ENCODE results near the gene WDR46.

WDR46 gene, protein sequence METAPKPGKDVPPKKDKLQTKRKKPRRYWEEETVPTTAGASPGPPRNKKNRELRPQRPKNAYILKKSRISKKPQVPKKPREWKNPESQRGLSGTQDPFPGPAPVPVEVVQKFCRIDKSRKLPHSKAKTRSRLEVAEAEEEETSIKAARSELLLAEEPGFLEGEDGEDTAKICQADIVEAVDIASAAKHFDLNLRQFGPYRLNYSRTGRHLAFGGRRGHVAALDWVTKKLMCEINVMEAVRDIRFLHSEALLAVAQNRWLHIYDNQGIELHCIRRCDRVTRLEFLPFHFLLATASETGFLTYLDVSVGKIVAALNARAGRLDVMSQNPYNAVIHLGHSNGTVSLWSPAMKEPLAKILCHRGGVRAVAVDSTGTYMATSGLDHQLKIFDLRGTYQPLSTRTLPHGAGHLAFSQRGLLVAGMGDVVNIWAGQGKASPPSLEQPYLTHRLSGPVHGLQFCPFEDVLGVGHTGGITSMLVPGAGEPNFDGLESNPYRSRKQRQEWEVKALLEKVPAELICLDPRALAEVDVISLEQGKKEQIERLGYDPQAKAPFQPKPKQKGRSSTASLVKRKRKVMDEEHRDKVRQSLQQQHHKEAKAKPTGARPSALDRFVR

DNA sequence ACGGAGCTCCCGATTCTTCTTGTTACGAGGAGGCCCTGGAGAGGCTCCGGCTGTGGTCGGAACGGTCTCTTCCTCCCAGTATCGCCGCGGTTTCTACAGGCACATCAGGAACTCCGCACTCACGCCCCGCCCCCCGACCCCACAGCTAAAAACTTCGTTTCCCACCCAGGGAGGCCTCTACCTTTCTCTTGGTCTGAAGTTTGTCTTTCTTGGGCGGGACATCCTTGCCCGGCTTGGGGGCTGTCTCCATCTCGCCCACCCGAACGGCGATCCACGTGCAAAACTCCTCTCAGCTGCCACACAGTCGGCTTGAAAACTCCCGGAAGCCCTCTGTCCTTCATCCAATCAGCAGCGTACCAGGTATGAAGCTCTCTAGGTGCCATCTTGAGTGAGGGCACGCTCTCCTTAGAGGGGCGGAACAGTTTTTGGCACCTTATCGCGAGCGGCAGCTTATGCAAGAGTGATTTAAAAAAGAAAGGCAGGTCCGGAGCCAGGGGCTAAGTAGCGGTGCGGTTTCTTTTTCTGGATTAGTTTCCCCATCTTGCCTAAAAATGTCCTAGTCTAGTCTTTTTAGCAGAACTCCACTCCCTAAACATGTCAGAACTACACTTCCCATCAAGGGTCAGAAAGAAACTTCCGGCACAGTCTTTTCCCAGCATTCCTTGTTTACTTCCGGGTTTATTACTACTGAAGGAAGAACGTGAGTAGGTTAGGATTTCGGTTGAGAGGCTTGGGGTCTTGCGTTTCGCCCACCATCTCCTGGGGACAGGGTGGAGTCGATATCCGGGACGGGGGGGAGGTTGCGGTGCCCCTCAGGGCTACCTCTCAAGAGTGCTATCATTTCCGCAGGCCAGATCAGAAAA is at the start of gene WDR46, which contains the start of gene PFDN6:
TSS of gene WDR46 (minus strand) at position 319 of the 863 bp plus-strand sequence. CDS start at position 250, 69 bp downstream.
TSS of gene PFDN6 (plus strand) at position 681 of the 863 bp plus-strand sequence. CDS start 256 bp downstream, outside the sequence.
- peak; percentile 65 to 89 for DNase-seq

DNA sequence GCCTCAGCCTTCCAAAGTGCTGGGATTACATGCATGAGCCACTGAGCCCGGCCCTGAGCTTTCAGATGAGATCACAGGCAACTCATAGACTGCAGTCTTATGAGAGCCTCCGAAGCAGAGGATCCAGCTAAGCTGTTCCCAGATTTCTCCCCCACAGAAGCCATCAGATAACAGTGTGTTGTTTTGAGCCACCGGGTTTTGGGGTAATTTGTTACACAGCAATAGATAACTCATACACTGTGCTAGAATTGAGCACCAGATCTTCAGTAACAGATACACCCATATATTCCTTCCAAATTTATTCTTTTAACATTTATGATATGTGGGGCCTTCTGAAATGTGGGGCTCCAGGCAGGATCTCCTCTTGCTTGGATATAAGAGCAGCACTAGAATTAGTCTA is 47.5 kb upstream of the WDR46 start:
- no peak for DNase-seq

DNA sequence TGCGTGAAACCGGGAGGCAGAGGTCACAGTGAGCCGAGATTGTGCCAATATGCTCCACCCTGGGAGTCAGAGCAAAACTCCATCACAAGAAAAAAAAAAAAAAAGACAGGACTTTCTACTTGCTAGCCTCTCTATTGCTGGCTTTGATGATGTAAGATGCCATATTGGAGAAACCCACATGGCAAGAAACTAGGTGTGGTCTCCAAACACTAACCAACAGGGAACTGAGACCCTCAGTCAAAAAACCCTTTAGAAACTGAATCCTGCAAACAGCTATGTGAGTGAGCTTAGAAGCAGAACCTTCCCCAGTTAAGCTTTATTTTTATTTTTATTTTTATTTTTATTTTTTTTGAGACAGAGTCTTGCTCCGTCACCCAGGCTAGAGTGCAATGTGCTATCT is 46.9 kb upstream of the WDR46 start:
- DNase-seq: no peak

- DNase-seq: no peak
Measured at GRCh38 chr6:33333666-33334065, 44.6 kb upstream of the WDR46 start.

DNA sequence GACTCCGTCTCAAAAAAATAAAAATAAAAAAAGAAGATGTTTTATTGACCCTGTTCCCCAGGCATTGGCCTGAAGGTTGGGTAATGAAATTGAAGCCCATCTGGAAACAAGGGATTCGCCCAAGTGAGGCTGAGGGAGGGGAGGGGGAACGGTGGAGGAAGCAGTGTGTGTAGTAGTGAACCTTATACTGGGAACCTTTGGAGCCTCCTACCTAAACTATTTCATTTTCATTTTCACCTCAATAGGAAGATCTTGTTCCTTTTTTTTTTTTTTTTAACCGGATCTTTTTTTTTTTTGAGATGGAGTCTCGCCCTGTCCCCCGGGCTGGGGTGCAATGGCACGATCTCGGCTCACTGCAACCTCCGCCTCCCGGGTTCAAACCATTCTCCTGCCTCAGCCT is 41.7 kb upstream of the WDR46 start:
- DNase-seq: no peak

- peak in 1 of 2 experiments; percentile 9 for DNase-seq
Measured at GRCh38 chr6:33329058-33329457, 40.0 kb upstream of the WDR46 start.

- DNase-seq: peak in 1 of 2 experiments; percentile 33
Measured at GRCh38 chr6:33324125-33324524, 35.1 kb upstream of the WDR46 start.

GRCh38 chr6:33323623-33323948 is 34.5 kb upstream of the WDR46 start:
- DNase-seq: peak in 1 of 2 experiments; percentile 70

DNA sequence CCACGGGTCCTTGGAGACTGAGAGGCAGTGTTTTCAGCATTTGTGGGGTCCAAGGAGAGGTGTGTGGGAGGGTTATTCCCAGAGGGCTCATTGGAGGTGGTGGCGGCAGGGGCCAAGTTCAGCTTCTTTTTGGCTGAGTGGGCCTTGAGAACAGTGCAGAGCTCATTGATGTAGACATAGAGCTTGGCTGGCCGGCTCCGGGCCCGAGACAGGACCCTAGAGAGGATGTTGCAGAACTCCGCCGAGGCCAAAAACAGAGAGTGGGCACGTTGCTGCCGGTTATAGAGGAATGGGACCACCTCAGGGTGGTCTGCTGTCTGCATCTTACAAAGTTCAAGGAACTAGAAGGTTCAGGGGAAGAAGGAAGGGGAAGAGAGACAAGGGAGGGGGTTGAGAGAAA is 32.2 kb upstream of the WDR46 start:
- DNase-seq: no peak

GRCh38 chr6:33320315-33321181 is 31.5 kb upstream of the WDR46 start:
- DNase-seq: no peak

GRCh38 chr6:33319939-33320314 is 30.9 kb upstream of the WDR46 start:
- DNase-seq: no peak

DNA sequence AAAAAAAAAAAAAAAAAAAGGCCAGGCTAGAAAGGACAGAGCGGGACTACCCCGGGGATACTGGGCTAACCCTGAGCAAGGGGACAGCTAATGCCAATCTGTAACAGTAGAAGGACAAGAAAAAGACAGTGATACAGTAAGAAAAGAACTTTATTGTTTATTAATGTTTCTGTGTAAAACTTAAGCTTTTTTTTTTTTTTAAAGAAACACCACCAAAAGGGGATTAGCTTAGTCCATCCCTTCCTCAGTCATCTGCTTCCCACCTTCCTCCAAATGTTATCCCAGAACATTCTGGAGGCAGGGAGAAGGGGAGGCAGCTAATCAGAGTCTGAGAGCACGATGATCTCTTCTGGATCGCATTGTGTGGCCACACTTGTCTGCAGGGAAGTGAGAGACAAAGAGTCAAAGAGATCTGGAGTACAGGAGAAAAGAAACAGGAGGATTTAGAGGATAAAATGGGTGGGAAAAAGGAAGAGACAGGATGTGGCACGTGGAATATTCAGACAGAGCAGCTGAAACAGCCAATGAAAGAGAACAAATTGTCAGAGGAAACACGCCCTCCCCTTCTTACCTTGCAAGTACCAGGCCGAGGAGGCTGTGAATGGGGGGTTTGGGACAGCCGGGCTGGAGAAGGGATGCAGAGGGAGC is 29.5 kb upstream of the WDR46 start:
- DNase-seq: no peak

- peak; percentile 96 to 98 for DNase-seq
Measured at GRCh38 chr6:33317669-33318425, 28.8 kb upstream of the WDR46 start, which contains the start of gene ZBTB22. Gene ZBTB22 (minus strand): TSS chr6:33317744. CDS start chr6:33316916, 828 bp downstream.

GRCh38 chr6:33317419-33317668 is 28.3 kb upstream of the WDR46 start:
- no peak for DNase-seq

DNA sequence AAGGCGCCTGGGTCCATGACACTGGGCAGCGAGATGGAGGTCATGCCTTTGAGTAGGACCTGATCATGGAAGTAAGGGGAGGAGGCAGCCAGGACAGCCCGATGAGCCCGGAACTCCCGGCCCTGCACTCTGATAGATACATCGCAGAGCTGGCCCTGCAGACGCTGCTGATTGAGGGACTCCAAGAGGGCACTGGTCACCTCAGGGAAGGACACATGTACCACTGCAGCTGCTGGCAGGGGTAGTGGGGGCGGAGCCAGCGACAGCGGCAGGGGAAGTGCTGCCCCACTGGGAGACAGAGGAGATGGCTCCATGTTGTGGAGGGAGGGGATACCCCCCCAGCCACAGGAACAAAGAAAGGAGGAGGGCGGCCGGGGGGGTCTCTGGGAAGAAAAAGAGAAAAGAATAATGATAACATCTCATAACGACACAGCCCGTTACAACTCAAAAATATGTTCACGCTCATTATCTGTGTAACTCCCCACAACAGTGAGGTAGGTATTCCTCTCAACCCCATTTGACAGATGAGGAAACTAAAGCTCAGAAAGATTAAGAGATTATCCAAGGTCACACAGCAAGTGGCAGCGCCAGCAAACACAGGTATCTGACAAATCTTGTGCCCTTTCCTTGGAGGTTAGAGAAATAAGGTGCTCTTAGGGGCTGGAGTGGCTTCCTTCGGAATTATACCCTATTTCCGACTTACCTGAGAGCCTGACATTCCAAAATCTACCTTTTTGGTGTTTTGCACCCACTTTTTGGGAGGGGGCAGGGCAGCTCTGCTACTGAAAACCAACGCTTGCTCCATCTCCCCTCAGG is 27.8 kb upstream of the WDR46 start:
- no peak for DNase-seq

DNA sequence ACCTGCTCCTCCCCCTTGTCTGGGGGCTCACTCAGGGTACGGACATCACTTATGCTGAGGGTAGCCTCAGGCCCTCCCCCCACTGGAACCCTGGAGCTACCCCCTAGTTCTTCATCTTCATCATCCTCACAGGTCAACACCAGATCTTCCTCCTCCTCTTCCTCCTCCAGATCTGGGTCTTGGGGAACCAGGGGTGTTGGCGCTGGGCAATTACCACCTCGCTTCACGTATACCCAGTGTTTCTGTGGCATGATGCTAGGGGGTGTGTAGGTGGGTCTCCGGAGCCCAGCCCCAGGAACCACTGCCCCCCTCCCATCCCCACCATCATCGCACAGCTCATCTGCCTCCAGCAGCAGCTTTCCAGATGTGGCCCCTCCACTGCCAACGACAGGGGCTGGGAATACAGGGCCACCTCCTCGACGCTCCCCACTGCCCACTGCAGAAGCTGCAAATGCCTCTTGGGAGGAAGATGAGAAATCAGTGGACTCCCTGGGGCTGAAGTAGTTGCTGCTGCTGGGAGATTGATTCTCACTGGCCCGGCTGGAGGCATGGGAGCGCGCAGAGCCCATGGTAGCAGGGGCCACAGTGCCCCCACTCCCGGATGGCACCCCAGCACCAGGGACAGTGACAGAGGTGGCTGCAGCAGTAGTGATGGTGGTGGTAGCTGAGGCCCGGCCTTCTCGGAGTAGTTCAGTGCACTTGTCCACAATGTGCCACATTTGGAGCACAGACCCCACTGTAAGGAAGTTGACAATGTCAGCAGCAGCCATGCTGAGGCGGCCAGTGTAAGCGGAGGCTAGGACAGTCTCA is 27.0 kb upstream of the WDR46 start:
- no peak for DNase-seq

DNA sequence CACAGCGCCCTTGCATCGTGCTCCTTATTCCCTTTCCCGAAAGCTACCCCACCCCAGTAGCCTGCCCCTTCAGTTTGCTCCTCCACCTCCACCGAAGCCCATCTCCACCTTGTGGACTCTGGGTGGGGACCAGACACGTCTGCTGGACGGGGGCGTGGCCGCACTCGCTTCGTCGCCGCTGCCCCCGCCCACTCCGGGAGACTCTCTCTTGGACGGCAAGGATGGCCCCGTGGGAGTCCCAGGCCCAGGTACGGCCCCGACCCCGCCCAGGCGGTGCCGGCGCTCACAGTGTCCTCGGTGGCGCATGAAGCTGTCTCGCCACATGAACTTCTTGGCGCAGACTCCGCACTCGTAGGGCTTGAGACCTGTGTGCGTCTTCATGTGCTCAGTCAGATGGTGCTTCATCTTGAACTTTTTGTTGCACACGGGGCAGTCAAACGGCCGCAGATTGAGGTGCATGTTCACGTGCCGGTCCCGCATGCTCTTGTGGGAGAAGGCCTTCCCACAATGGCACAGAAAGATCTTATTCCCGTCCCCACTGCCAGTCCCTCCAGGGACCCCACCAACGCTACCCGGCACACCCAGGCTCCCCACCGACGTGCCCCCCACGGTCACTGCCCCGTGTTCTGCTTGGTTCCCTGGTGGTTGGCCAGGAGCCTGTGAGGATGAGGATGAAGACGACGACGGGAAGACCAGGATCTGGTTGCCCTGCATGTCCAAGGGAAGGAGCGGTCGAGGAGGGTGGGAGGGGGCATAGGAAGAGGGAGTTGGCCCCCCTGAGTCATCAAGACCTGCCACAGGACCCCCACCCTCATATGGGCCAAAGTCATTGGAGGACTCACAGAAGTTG is 26.1 kb upstream of the WDR46 start:
- no peak for DNase-seq

DNA sequence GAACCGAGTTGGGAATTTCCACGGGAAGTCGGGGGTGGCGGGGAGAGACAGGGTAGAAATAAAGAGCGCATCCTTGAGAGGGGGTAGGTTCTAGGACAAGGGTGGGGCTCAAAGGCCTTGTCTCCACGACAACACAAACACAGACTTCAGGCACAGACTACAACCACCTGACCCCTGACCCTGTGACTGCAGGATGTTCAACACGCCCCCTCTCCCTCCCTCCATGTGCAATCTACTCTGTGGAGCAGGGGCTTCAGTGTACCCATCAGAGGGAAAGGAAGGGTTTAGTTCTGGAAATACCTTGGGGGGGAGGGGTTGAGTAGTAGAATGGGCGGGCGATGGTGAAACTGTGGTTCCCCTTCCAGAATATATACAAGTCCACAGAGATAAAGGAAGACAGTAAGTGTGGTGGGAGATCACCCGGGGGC is 25.5 kb upstream of the WDR46 start:
- DNase-seq: no peak

Measured in NCI-H524 (cell line).